Renal pelvis (tissue), 4 donors: ENCODE results near the gene STK32C. TPM values are rescaled to one million over a fixed set of nuclear protein-coding genes. Genes with fewer than 3 reads are reported as not detected.
"Not testable (repeated sequence)": the region's sequence is repeated elsewhere in the genome, so short reads cannot be mapped to it uniquely, and the experiment has no call there.

Experiments used
- DNase-seq: peaks from one replicate; pipeline ENCODE4 v3.0.0-alpha.2; 2013
- polyA plus RNA-seq, 3 donors: library from polyadenylated mRNA; unstranded; fragments of 120-200 nt; gene quantifications; one replicate each; pipeline ENCODE4 v1.2.1, GENCODE V29; 2013; ENCODE audit not compliant: insufficient read length in 3 of 3

The STK32C gene
- polyA plus RNA-seq, 3 donors, result 11.6 to 15.4 (median 12.4) TPM

DNA sequence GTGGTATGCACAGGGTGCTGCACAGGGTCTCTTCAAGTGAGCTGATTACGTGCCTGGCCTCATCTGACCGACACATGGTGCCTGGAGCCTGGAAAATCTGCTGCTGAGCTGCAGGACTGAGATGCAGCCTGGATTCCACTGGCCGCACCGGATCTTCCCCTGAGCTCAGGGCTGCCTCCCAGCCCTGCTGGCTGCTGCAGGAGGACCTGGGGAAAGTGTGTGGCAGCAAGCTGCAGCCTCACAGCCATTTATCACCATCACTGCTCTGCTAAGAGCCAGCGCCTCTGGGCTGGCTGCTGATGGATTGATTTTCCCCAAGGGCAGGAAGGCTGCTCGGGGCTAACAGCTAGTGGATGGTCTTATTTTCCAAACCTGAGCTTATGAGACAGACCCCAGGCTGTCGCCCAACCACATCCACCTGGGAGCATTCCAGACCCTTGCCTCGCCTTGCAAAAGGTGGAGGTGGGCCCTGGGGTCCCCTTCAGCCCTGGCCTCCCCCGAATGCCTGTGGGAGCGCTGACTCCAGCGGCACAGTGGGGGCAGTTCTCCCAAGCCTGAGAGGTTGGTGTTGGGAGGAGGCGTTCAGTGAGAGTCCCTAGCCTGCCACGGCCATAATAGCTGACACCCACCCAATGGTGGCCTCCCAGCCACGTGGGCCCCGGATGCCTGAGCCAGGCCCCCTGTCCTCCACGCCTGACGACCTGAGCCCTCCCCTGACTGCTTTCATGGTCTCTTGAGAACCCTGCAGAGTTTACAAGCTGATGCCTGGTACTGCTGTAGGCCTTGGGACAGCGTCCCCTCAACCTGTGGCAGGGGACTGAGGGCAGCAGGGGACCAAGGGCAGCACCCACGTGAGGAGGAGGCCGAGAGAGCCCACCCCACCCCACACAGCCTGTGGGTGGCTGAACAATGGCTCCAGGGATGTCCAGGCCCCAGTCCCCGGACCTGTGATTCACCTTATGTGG is 38.2 kb downstream of the STK32C start:
- no peak for DNase-seq

- DNase-seq, result not testable (repeated sequence)
These were observed 39.8 kb downstream of the STK32C start for GRCh38 chr10:132267916-132268315.

GRCh38 chr10:132266594-132267161 is 41.1 kb downstream of the STK32C start:
- DNase-seq, result no peak

- no peak for DNase-seq
These were observed 41.8 kb downstream of the STK32C start for GRCh38 chr10:132265890-132266496.

GRCh38 chr10:132264966-132265889 is 42.5 kb downstream of the STK32C start:
- DNase-seq, result no peak

DNA sequence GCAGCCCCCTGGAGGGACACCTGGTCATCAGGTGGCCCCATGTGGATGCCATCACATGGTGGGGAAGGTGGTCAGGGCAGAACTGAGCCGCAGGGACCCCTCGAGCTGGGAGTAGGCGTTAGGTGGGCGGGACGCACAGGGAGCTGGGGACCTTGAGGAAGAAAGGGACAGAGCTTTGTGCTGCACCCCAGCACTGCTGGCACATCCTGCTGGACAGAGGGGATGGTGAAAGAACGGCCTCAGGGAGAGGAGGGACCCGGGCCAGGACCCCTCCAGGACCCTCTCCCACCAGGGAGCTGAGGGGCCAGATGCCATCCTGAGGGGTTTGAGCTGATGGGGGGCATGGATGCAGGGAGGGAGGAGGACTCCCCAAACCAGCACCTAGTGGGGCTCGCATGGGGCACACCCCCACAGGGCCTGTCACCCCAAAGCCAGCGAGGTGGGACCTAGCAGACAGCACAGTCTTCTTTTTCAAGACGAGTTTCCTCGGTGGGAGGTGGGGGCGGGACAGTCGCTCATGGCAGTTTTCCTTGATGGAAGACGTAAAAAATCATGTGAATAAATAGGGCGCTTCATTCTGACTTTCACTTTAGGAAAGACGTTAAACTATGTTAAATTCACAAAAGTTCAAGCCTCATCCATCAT is 43.3 kb downstream of the STK32C start:
- DNase-seq, result no peak

GRCh38 chr10:132263866-132264265 is 43.9 kb downstream of the STK32C start:
- no peak for DNase-seq

GRCh38 chr10:132259702-132260482 is 47.9 kb downstream of the STK32C start:
- no peak for DNase-seq

GRCh38 chr10:132258423-132258822 is 49.3 kb downstream of the STK32C start:
- no peak for DNase-seq

DNA sequence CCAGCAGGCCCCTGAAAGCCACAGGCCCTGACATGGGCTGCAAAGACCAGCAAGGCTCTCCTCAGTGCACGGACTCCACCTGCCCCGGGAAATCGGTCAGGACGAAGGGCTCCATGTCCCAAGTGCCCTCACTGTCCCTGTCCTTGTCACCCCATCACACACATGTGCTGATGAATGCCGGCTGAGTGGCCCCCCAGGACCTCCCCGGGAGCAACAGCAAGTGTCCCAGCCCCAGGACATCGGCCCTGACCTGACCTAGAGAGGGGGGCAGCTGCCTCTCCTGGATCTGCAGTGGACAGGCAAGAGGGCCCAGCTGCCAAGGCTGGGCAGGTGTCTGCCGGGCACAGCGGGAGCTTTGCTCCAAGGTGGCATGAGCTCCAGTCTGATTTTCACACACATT is 49.8 kb downstream of the STK32C start:
- no peak for DNase-seq

- DNase-seq, result no peak
These were observed 50.5 kb downstream of the STK32C start for GRCh38 chr10:132257271-132257670.

DNA sequence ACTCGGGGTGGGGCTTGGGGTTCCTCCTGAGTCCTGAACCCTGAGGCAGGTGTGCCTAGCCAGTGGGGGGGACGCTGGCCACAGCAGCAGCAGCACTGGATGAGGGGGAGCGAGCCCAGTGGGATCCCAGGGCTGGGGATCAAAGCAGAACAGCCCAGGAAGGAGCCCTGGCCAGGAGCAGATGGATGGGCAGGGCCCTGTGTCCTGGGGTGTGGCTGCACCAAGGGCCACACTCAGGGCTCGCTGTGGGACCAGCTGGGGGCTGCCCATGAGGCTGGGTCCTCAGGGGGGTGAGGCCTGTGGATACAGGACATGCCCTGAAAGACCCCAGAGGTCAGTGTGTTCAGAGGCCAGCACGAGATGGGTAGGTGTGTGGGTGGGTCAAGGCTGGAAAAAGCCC is 50.9 kb downstream of the STK32C start:
- DNase-seq, result no peak

GRCh38 chr10:132255489-132256344 is 52.0 kb downstream of the STK32C start:
- DNase-seq, result no peak

DNA sequence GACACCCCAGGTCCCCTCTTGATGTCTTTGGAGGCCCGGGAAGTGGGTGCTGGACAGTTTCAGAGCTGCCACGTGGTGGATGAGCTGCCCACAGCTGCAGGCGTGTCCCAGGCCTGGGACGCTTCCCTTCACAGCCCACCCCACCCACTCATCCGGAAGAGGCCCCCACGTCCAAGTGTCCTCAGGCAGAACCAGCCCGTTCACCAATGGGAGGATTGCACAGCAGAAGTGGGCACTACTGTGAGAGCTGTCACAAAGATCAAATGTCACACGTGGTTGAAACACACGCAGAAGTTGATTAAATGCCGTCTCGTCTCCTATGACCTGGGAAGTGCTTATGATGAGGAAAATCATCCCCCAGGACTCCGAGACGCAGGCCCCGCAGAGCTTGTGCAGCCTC is 52.9 kb downstream of the STK32C start:
- DNase-seq, result no peak

- no peak for DNase-seq
These were observed 54.6 kb downstream of the STK32C start for GRCh38 chr10:132253092-132253687.

DNA sequence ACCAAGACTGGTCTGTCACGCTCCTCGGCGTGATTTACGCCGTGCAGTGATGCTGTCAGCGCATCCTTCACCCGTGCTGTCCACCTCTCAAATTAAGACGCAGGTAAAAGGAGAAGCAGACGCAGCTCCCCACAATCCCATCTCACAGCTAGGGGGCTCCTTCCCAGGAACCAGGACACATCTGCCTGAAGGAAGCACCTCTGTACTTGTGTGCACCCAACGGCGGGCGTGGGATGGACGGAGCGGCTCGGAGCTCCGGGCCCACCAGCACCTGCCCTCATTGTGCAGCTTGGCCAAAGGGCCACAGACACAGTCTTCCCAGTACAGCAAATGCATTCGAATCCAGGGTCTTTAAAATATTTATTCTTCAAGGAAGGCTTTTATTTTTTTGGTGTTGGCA is 55.3 kb downstream of the STK32C start:
- no peak for DNase-seq

DNA sequence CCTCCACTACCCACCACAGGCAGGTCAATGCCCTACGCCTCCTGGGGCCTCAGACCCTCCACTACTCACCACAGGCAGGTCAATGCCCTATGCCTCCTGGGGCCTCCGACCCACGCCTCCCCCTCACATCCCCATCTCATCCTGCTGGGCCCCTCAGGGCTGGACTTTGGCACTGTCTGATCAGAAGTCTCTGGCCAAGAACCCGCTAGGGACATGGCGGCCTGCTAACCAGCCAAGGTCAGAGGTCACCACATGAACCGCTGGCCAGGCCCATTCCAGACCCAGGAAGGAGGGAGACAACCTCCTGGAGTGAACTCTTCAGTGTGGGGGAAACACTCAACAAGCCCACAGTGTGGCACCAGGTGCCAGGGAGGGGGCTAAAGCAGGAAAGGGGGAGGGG is 55.8 kb downstream of the STK32C start:
- DNase-seq, result no peak

DNA sequence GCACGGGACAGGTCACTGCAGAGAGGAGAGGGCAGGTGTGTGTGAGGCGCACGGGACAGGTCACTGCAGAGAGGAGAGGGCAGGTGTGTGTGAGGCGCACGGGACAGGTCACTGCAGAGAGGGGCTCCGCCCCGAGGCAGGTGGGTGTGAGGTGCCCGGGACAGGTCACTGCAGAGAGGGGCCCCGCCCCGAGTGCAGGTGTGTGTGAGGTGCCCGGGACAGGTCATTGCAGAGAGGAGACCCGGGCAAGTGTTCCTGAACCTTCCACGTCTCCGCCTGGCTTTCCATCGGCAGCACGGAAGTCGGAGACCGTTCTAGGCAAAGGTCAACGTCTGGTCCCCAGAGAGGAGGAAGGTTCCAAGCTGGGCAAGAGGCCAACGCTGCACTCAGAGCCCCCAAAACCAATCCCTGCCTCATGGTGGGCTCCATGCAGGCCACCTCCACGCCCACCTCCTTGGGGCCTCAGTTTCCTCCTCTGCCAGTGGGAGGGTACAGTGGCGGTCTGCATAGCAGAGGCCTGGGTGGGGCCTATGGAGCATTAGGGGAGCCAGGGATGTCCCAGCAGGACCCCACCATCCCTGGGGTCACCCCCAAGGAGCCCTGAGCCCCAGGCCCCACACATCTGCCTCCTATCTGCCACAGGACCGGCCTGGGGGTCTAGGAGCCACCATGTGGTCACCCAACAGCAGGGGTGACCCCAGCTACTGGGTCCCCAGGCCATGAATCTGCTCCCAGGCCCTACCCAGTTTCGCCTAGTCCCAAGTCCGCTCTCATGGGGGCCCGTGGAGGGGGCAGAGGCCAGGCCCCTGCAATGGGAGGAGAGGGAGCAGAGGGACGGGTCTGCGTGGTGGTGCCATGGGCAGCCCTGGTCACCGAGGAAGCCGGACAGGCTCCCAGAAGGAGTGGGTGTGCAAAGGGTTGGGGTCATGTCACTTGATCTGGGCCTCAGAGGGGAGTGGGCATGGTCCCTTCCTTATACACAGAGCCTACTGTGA is 57.0 kb downstream of the STK32C start:
- no peak for DNase-seq
